Neural cell (in vitro differentiated cells): ENCODE results near the gene FILIP1. TPM values are rescaled to one million over a fixed set of nuclear protein-coding genes. Genes with fewer than 3 reads are reported as not detected.

Experiments used
- H2AFZ ChIP-seq: fragments of 200-600, 300-800 bp; sonication (generic), shearing (Covaris generic); 2 replicates; pipeline ENCODE4 v1.6.0; 2014; ENCODE audit warnings: low read depth, mild to moderate bottlenecking, antibody characterized with exemption, low read length, moderate library complexity
- H3F3A ChIP-seq: fragments of 200-600 bp; shearing (Covaris generic); 2 replicates; pipeline ENCODE4 v1.6.1; 2016; ENCODE audit warnings: mild to moderate bottlenecking, moderate library complexity, mixed read lengths, antibody characterized with exemption, low read length; ENCODE audit not compliant: insufficient read depth, poor library complexity, severe bottlenecking
- H3K27ac ChIP-seq: fragments of 200-600, 300-800 bp; sonication (generic), shearing (Covaris generic); 2 replicates; pipeline ENCODE4 v1.5.1; 2014; ENCODE audit warnings: mild to moderate bottlenecking, low read length, moderate library complexity
- H3K27me3 ChIP-seq: fragments of 300-800, 200-600 bp; sonication (generic), shearing (Covaris generic); 2 replicates; pipeline ENCODE4 v1.6.0; 2014; ENCODE audit warnings: mild to moderate bottlenecking, low read depth, low read length, moderate library complexity; ENCODE audit not compliant: insufficient read depth
- H3K36me3 ChIP-seq: fragments of 300-800, 200-600 bp; sonication (generic), shearing (Covaris generic); 2 replicates; pipeline ENCODE4 v1.5.1; 2014; ENCODE audit warnings: mild to moderate bottlenecking, antibody characterized with exemption, low read length, moderate library complexity; ENCODE audit not compliant: insufficient read depth
- H3K4me2 ChIP-seq: fragments of 300-800, 200-600 bp; sonication (generic), shearing (Covaris generic); 2 replicates; pipeline ENCODE4 v1.6.0; 2014; ENCODE audit warnings: mild to moderate bottlenecking, low read length
- H3K4me3 ChIP-seq: fragments of 300-800, 200-600 bp; sonication (generic), shearing (Covaris generic); 2 replicates; pipeline ENCODE4 v1.5.1; 2014; ENCODE audit warnings: mild to moderate bottlenecking, low read length, moderate library complexity
- H3K79me2 ChIP-seq: fragments of 200-600 bp; shearing (Covaris generic); replicated peaks from 2 replicates; pipeline ENCODE4 v1.6.0; 2014; ENCODE audit warnings: mild to moderate bottlenecking, low read length, moderate library complexity; ENCODE audit not compliant: insufficient read depth
- H3K9ac ChIP-seq: fragments of 300-800, 200-600 bp; sonication (generic), shearing (Covaris generic); 2 replicates; pipeline ENCODE4 v1.6.1; 2016; ENCODE audit warnings: mild to moderate bottlenecking, low read length, mixed read lengths
- H3K9me2 ChIP-seq: fragments of 200-600 bp; shearing (Covaris generic); 2 replicates; pipeline ENCODE4 v1.6.1; 2016; ENCODE audit warnings: mild to moderate bottlenecking, low read length, mixed read lengths; ENCODE audit not compliant: insufficient read depth
- H3K9me3 ChIP-seq: fragments of 200-600, 300-800 bp; sonication (generic), shearing (Covaris generic); 2 replicates; pipeline ENCODE4 v1.6.1; 2016; ENCODE audit warnings: mild to moderate bottlenecking, mixed run types, low read length, moderate library complexity, mixed read lengths
- H4K20me1 ChIP-seq: fragments of 200-600 bp; shearing (Covaris generic); 2 replicates; pipeline ENCODE4 v1.6.1; 2016; ENCODE audit warnings: mild to moderate bottlenecking, mixed run types; ENCODE audit not compliant: insufficient read depth
- CTCF ChIP-seq: fragments of 450-650 bp; IDR thresholded peaks from 2 replicates; pipeline ENCODE4 v1.5.1; 2014; ENCODE audit warnings: antibody characterized with exemption, mild to moderate bottlenecking, moderate library complexity; ENCODE audit not compliant: poor library complexity, severe bottlenecking
- EP300 ChIP-seq: fragments of 450-650 bp; conservative IDR thresholded peaks from 2 replicates; pipeline ENCODE4 v1.6.1; 2014; ENCODE audit warnings: antibody characterized with exemption, mild to moderate bottlenecking, moderate library complexity; ENCODE audit not compliant: poor library complexity, severe bottlenecking
- EZH2 ChIP-seq: fragments of 200-600, 300-800 bp; shearing (Covaris generic), sonication (generic); IDR thresholded peaks from 2 replicates; pipeline ENCODE4 v1.6.1; 2014; ENCODE audit warnings: antibody characterized with exemption, low read length, borderline replicate concordance, mild to moderate bottlenecking; ENCODE audit not compliant: insufficient read depth, poor library complexity, severe bottlenecking
- MXI1 ChIP-seq: fragments of 450-650 bp; conservative IDR thresholded peaks from 2 replicates; pipeline ENCODE4 v1.6.1; 2014; ENCODE audit warnings: antibody characterized with exemption, mild to moderate bottlenecking; ENCODE audit not compliant: poor library complexity, severe bottlenecking
- POLR2AphosphoS5 ChIP-seq: IDR thresholded peaks from 2 replicates; pipeline ENCODE4 v1.6.1; 2012
- RAD21 ChIP-seq: fragments of 450-650 bp; conservative IDR thresholded peaks from 2 replicates; pipeline ENCODE4 v1.6.1; 2014; ENCODE audit warnings: antibody characterized with exemption, mild to moderate bottlenecking, moderate library complexity
- SMC3 ChIP-seq: fragments of 450-650 bp; conservative IDR thresholded peaks from 2 replicates; pipeline ENCODE4 v1.6.1; 2014; ENCODE audit warnings: antibody characterized with exemption, mild to moderate bottlenecking, moderate library complexity; ENCODE audit not compliant: poor library complexity
- polyA plus RNA-seq: library from polyadenylated mRNA; depleted of rRNA; stranded (reverse); fragments of >200 nt; gene quantifications from 2 replicates; pipeline ENCODE4 v1.2.3, GENCODE V29; 2014
- TF ChIP-seq, protein P1 (sequence below): IDR thresholded peaks from 2 replicates; pipeline ENCODE4 v1.6.1; 2012; ENCODE audit warnings: borderline replicate concordance

FILIP1 gene
- polyA plus RNA-seq, 1 donor from 2014 or later: 1.4 TPM

DNA sequence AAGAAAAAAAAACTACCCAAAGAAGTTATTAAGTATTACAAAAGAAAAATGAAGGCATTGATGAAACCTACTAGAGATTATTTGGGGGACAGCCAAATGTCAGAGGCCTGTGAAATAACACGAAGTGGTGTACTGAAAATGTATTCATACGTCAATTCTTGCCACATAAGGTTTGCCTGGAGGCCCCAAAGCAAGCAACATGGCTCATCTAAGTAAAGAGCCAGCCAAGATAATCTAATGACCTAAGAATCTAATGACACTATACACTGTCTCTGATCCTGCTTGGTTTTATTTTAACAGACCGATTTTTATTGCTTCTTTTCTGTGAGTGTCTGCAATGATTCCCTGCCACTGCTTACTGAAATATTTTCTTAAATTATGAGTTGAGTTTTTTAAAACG, 34.7 kb downstream of the FILIP1 start:
- H2AFZ ChIP-seq: no peak overlapping the region
- H4K20me1 ChIP-seq: no peaks in the 10 kb centered on the region
- no peak for TF ChIP-seq EZH2
- no peak for TF ChIP-seq EP300

GRCh38 chr6:75450903-75451302, 42.7 kb downstream of the FILIP1 start:
- no peaks in the 10 kb centered on the region for H3F3A ChIP-seq
- no peaks in the 10 kb centered on the region for H3K79me2 ChIP-seq
- no peak overlapping the region for H3K9ac ChIP-seq
- no peak for TF ChIP-seq POLR2AphosphoS5
- TF ChIP-seq, protein P1, sequence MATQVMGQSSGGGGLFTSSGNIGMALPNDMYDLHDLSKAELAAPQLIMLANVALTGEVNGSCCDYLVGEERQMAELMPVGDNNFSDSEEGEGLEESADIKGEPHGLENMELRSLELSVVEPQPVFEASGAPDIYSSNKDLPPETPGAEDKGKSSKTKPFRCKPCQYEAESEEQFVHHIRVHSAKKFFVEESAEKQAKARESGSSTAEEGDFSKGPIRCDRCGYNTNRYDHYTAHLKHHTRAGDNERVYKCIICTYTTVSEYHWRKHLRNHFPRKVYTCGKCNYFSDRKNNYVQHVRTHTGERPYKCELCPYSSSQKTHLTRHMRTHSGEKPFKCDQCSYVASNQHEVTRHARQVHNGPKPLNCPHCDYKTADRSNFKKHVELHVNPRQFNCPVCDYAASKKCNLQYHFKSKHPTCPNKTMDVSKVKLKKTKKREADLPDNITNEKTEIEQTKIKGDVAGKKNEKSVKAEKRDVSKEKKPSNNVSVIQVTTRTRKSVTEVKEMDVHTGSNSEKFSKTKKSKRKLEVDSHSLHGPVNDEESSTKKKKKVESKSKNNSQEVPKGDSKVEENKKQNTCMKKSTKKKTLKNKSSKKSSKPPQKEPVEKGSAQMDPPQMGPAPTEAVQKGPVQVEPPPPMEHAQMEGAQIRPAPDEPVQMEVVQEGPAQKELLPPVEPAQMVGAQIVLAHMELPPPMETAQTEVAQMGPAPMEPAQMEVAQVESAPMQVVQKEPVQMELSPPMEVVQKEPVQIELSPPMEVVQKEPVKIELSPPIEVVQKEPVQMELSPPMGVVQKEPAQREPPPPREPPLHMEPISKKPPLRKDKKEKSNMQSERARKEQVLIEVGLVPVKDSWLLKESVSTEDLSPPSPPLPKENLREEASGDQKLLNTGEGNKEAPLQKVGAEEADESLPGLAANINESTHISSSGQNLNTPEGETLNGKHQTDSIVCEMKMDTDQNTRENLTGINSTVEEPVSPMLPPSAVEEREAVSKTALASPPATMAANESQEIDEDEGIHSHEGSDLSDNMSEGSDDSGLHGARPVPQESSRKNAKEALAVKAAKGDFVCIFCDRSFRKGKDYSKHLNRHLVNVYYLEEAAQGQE: no peak
- TF ChIP-seq EP300: no peak
- TF ChIP-seq SMC3: no peak
- no peaks in the 10 kb centered on the region for H3K9me3 ChIP-seq
- H3K9me2 ChIP-seq: no peaks in the 10 kb centered on the region
- no peaks in the 10 kb centered on the region for H4K20me1 ChIP-seq
- H3K36me3 ChIP-seq: no peaks in the 10 kb centered on the region
- no peak overlapping the region for H3K27ac ChIP-seq
- no peak overlapping the region for H3K4me3 ChIP-seq
- no peak overlapping the region for H2AFZ ChIP-seq
- H3K27me3 ChIP-seq: no peaks in the 10 kb centered on the region
- H3K4me2 ChIP-seq: no peak overlapping the region

More for the DNA sequence above, 34.7 kb downstream of the FILIP1 start:
- Histone ChIP-seq H3K4me3 (no peak overlapping the region), H3K27ac (no peak overlapping the region), H3K36me3 (no peaks in the 10 kb centered on the region), H3K9ac (no peak overlapping the region), H3K9me2 (no peaks in the 10 kb centered on the region), H3K9me3 (no peaks in the 10 kb centered on the region), H3K4me2 (no peak overlapping the region), H3K27me3 (no peaks in the 10 kb centered on the region), H3K79me2 (no peaks in the 10 kb centered on the region), H3F3A (no peaks in the 10 kb centered on the region)

- Histone ChIP-seq H3K9me2 (no peaks in the 10 kb centered on the region), H3K4me3 (no peak overlapping the region), H3K27ac (no peak overlapping the region), H2AFZ (no peak overlapping the region), H3K9ac (no peak overlapping the region), H4K20me1 (no peaks in the 10 kb centered on the region), H3K36me3 (no peaks in the 10 kb centered on the region), H3K9me3 (no peaks in the 10 kb centered on the region), H3K4me2 (no peak overlapping the region), H3K27me3 (no peaks in the 10 kb centered on the region), H3F3A (no peaks in the 10 kb centered on the region), H3K79me2 (no peaks in the 10 kb centered on the region)
- TF ChIP-seq EZH2: no peak
- no peak for TF ChIP-seq CTCF
- no peak for TF ChIP-seq MXI1
- TF ChIP-seq RAD21: no peak
Measured at GRCh38 chr6:75449630-75450206, 43.9 kb downstream of the FILIP1 start.
